GM12801 (cell line): ENCODE measurements around the gene NOS1.

Experiments used
- TF ChIP-seq, protein P1 (sequence below): IDR thresholded peaks from one replicate; pipeline ENCODE4 v1.5.1; 2011; ENCODE audit warnings: control low read depth; ENCODE audit not compliant: insufficient read length; ENCODE audit errors: extremely low read depth

Gene NOS1

DNA sequence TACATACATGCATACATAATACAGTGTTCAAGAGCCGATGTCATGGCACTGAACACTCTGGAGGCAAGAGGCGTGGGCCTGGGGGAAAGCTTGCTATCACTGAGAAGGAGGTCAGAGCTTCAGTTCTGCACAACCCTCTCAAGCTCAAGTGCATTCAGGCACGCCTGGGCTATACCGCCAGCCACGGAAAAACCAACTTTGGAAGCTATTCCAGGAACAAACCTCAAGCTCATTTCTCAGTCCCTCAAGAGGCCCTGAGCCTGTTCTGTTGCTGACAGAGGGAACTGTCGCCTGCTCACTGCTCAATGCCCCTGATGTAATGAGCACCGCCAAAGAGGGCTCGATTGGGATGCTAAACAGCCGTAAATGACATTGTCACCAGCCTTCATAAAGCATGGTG, 9.2 kb downstream of the NOS1 start:
- TF ChIP-seq, protein P1, sequence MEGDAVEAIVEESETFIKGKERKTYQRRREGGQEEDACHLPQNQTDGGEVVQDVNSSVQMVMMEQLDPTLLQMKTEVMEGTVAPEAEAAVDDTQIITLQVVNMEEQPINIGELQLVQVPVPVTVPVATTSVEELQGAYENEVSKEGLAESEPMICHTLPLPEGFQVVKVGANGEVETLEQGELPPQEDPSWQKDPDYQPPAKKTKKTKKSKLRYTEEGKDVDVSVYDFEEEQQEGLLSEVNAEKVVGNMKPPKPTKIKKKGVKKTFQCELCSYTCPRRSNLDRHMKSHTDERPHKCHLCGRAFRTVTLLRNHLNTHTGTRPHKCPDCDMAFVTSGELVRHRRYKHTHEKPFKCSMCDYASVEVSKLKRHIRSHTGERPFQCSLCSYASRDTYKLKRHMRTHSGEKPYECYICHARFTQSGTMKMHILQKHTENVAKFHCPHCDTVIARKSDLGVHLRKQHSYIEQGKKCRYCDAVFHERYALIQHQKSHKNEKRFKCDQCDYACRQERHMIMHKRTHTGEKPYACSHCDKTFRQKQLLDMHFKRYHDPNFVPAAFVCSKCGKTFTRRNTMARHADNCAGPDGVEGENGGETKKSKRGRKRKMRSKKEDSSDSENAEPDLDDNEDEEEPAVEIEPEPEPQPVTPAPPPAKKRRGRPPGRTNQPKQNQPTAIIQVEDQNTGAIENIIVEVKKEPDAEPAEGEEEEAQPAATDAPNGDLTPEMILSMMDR, result no peak

DNA sequence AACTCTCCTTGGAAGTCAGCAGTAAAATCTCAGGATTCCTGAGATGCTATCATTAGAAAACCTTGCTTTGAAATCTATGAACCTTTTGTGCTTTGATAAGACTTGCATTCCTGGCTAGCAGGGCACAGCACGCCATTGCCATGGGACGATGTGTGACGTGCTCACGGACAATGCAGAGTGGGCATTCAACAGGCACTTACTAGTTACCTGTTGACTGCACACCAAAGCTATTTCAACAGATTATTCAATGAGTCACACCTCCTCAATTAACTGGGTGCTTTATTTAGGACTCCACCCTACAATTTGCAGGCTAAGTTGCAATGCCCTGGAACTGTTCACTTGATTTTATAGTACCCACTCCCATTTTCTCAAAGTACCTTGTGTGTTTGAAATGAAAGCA, 11.3 kb downstream of the NOS1 start:
- TF ChIP-seq, protein P1, result no peak

DNA sequence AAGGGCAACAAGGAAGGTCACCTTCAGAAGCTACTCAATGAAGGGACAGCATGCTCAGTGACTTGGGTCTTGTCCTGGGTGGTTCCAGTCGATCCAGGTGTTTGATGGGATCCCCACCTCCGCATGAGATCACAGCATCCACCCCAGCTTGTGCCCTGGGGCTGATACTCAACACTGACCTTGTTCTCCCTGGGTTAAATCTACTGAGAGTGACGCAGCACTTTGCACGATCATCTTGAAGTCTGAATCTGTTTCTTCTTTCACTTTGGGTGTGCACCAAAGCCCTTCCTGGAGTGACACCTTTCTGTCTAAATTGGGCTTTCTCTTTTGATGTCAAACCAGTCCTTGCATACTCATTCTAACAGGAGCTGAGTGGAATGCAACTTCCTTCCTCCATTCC, 13.8 kb downstream of the NOS1 start:
- TF ChIP-seq, protein P1, result no peak

DNA sequence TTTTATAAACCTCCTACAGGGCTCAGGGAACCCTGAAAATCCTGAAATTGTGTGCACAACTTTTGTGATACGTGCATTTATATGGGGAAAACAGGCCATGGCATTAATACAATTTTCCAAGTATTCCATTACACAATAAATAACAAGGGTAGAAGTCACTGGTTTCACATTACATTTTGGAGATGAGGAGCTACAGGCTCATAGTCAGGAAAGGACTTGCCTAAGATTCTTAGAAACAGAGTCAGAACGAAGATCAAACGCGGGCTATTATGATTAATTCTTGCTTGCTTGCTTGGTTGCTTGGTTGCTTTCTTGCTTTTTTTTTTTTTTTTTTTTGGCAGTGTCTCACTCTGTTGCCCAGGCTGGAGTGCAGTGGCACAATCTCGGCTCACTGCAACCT, 16.7 kb downstream of the NOS1 start:
- TF ChIP-seq, protein P1, result no peak

GRCh38 chr12:117343849-117344248, 17.6 kb downstream of the NOS1 start:
- TF ChIP-seq, protein P1, result no peak

GRCh38 chr12:117343296-117343695, 18.1 kb downstream of the NOS1 start:
- TF ChIP-seq, protein P1, result no peak

- TF ChIP-seq, protein P1, result no peak
Observed at GRCh38 chr12:117342682-117343081, 18.7 kb downstream of the NOS1 start.

DNA sequence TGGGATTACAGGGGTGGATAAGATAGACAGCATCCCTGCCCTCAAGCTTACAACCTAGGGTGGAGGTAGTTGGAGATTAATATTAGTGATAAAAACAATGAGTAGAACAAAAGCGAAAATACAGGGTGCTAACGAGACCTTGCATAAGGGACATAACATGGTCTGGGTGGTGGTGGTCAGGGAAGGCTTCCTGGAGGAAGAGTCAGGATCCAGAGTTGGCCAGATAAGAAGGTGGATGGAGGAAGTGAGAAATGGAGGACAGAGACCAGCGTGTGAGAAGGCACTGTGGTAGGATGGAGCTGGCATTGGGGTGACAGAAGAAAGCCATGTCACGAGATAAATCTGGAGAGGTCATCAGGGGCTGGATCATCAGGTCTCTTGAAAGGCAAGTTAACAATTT, 19.2 kb downstream of the NOS1 start:
- TF ChIP-seq, protein P1, result no peak
